NCI-H1417 treated with DMSO at 0.1 percent for 48 hours (cell line): Measurements from ENCODE around the gene IFNG.
A peak's percentile ranks its signal among the peaks of the same experiment; 100 is the strongest.
"Not testable (repeated sequence)": the region's sequence is repeated elsewhere in the genome, so short reads cannot be mapped to it uniquely, and the experiment has no call there.

Source experiments
- DNase-seq: peaks from one replicate; lab custom pipeline; 2025; lab: John Stamatoyannopoulos, UW

IFNG gene

DNA sequence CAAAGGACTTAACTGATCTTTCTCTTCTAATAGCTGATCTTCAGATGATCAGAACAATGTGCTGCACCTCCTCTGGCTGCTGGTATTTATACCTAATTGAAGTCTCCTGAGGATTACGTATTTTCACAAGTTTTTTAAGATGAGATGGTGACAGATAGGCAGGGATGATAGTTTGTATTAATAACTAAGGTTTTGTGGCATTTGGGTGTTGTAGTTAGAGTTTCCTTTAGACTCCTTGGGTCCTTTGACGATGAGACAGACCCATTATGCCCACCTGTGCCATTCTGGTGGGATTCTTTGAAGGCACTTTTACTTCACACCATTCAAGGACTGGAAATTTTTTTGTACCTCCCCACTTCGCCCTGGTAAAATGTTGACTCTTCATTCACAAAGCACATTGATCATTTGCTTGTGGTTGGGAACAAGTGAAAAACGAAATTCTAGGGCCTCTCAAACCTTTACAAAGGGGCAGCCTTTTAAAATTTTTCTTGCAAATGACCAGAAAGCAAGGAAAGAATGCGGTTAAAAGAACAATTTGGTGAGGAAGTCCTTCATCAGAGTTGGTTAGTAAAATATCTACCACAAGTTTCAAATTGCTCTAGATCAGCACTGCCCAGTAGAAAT is at the start of gene IFNG:
TSS of gene IFNG (minus strand) at position 60 of the 624 bp plus-strand sequence. CDS start 125 bp downstream, outside the sequence.
- no peak for DNase-seq

DNA sequence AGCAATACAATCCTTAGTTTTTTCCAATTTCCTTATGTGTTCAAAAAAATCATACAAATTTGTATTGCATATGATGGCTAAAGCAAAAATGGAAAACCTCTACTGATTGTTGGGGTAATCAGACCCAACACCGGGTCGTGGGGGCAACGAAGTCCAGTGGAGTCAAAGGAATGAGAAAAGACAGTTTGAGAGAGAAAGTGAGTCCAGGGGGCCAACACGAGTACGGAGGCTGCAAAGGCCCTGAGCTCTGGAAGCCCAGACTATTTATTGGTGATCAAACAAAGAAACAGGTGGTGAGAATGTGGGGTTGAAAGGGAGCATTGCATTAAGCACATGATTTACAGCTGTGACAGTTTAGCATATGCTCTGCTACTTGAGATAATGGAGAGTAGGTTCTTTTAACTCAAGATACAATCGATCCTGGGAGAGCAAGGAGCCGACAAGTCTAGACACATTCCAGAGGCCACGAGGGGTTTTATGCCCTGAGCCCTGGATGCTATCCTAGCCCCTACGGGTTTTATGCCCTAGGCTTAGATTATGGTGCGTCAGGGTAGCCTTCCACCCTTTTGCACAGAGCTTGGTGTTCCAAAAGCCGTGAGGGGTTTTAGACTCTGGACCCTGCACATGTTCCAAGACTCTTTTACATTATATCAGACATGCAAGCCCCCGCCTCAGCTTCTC is 49.6 kb upstream of the IFNG start:
- not testable (repeated sequence) for DNase-seq

DNA sequence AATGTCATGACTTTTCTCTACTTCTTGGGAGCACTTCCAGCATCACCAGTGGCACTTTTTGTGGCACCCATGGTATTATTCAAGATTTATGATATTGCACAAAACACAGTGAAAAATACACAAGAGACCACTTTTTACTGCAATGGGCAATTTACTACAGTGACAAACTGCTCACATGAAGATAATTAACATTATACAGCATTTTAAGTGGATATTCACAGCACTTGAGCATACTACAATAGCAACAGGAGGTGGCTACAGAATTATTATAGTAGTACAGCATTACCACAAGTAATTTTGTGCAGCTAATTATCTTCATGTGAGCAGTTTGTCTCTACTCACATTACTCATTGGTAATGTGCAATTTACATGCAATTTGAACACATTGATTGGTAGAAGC is 47.7 kb upstream of the IFNG start:
- peak; percentile 90 for DNase-seq

DNA sequence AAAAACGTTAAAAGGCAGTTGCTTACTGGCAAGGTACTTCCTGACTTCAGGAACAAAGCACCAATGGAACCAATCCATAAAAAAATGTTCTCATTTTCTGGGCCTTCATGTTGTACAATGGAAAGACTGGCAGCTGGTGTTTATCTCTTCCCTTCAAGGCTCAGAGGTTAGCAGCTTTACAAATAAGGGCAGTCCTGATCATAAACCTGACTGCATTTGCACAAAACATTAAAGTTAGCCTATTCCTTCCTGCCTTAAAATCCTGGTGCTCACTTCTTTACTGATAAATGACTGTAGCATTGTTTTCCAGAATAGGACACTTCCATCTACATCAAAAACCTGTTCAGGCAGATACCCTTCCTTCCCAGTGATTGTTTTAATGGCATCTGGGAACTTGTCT is 46.9 kb upstream of the IFNG start:
- no peak for DNase-seq

DNA sequence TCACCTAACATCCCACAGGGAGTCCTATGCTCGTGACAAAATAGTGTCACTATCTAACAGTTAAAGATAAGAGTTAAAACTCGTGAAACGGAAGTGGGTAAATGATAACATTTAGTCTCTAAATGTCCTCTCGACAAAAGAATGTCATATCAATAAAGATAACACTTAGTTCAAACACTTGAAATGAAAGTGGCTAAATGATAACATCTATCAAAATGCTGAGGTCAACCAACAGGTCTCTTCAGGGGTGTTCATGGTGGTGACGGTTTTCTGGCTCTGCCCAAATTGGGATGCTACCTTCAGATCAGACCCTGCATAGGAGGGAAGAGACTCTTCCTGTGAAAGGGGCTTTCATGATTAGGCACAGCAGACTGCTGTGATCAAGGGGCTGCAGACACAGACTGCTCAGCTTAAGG is 43.9 kb upstream of the IFNG start:
- no peak for DNase-seq

DNA sequence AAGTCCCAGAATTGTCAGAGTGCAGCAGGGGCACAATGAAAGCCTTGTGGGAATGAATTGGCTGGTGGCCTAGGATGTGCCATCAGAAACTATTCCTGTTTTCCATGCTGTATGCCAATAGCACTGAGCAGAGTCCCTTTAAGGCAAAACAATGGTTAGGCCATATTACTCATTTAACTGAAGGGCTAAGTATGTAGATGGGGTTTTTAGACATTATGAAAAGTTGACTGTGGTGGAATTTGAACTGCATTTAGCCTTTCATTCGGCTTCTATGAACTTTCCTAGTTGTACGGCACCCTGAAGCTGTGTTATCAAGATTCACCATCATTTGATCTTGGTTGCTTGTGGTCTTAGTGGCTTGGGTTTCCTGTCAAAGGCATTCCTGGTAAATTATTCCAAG is 41.3 kb upstream of the IFNG start:
- no peak for DNase-seq

DNA sequence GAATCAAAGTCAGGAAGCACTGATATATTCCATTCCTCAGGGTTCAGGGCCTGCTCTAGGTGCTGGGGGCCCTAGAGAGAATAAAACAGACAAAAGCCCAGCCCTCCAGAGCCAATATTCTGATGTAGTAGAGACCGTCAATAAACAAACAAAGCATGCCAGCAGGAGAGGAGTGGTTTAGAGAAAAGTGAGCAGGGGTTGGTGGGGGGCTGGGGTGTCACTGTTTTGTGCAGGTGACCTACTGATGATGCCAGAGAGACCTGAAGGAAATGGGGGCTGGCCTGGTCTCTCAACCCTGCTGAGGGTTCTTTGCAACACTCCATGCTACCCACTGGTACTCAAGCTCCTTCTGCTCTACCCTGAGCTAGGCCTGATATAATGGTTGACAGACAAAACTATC is 39.6 kb upstream of the IFNG start:
- DNase-seq = no peak

DNA sequence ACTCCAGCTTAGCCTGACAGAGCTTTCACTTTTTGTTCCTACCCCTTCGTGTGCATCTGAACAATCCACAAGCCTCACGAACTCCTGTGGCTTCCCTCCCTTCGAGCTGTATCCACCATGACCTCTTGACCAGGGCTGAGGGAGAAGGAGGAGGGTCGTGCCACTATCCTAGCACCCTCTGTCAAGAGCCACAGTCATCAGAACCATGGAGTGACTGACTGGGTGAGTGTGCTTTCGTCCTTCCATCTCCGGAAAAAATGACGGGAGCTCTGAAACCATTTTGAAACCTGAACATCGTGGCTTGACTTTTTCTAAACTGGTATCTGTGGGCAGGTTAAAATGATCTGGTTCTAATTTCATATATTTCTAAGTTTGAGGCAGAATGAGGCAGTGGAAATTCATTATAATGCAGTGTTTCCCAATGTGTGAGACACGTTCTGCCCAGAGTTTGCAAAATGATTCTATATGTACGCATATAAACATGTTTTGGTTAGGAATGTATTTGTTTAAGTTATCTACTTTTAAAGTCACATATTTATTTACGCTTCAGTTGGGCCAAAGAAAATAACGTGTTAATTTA is 39.1 kb upstream of the IFNG start:
- DNase-seq = no peak

DNA sequence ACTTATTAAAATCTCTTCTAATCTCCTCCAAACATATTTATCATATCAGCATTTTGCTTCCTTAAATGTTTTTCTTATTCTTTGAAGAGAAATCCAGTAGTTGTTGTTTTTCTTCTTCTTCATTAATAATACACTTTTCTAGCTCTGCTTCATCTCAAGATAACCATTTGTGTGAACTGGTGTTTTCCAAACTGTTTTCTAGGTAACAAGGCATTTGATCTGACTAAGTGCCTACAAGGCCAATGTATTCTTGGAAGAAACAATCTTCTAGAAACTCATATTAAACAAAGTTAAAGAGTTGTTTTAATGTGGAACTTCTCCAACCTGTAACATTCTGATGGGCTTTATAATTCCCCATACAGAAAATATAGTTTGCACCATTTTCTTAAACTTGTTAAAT is 30.8 kb upstream of the IFNG start:
- DNase-seq = no peak

DNA sequence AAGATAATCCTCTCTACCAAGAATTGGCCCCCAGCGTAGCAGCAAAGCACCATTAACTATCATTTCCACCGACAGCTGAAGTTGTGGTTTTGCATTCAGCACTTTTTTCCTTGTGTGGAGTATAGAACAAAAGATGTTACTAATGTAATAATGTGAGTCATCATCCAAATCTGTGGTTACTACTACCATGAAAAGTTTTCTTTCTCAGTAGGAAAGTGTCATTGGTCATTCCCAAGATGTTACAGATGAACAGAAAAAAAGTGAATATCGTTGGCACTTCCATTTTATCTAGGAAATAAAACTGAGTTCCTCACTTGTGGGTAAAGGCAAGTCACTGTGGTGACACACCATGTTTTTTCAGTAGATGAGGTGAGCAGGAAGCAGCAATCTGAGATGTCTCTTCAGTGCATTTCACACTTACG is 30.3 kb upstream of the IFNG start:
- no peak for DNase-seq

DNA sequence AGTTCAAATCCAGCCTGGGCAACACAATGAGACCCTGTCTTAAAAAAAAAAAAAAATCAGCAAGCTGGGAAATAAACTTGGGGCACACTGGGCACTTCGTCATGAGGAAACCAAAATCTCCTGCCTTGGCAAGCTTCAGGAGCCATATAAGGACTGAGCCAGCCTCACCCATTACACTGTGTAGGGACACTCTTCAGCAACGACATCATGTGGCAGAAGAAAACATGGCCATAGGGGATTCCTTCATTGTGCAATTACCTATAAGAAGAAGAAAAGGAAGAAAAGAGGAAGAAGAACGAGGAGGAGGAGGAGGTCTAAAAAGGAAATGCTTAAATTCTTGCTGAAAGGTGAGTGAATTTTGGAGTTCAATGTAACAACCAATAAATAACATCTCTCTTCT is 26.1 kb upstream of the IFNG start:
- no peak for DNase-seq

DNA sequence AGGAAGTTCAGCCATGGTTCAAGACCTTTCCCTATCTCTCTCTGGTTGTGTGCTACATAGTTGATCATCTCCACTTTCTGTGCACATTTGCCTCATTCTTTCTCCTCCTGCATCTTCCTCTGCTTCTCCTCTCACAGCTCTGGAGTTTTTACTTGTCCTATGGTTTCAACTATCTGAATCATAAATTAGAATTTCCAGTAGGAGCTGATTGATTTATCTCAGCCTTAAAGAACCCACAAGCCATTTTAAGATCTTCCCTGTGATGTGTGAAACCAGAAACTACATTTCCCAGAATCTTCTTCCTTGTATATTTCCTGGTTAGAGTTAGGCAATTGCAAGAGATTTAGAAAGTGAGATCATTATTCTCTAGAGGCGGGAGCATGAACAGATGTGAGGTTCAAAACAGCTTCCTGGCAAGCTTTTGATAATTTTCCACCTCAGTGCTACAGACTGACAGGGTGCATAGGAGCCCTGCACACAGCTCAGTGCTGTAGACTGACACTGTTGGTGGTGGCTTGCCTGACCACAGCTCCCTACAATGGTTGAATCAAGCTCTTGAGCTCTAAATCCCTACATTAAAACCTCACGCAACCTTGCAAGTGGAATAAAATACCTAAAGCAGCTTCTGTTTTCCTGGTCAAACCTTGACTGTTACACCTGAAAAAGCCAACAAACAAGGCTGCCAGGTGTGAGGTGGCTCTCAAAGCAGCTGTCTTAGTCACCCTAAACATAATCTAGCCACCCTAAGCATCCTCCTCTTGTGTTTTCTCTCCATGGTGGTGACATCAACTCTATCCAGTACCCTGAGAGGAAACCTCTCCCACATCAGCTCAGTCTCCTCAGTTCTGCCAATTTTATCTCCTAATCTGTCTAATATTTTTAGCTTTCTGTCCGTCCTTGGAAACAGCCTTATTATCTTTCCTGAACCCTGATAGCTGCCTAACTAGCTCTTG is 21.5 kb upstream of the IFNG start:
- DNase-seq = no peak

DNA sequence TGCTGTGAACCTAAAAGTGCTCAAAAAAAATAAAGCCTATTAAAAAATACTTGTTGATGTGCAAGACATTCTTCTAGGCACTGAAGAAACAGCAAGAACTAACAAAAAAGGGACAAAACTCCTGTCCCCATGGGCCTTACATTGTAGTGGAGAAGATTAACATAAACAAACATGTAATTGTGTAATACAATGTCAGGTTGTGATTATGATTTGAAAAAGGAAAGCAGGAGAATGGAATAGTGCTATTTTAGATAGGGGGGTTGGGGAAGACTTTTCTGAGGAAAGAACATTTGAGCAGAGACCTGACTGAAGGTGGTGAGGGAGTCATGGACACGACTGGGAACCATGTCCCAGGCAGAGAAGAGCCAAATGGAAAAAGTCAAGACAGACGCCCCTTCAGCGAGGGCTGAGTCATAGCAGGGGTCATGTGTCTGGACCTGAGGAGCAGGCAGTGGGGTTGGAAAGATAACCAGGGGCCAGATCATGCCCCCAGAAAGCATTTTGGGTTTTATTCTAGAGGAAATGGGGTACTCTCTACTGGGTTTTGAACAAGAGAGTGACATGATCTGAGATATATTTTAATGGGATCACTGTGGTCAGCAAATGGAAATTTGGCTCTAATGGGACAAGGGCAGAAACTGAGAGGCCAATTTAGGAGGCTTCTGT is 19.4 kb upstream of the IFNG start:
- no peak for DNase-seq

DNA sequence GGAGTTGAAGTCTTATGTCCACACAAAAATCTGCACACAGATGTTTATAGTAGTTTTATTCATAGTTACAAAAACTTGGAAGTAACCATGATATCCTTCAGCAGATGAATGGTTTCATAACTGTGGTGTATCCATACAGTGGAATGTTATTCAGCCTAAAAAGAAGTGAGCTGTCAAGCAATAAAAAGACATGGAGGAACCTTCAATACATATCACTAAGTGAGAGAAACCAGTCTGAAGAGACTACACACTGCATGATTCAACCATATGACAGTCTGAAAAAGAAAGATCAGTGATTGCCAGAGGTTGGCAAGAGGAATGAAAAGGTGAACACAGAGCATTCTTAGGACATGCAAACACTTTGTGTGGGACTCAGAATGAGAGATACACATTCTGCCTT is 18.6 kb upstream of the IFNG start:
- DNase-seq = no peak

DNA sequence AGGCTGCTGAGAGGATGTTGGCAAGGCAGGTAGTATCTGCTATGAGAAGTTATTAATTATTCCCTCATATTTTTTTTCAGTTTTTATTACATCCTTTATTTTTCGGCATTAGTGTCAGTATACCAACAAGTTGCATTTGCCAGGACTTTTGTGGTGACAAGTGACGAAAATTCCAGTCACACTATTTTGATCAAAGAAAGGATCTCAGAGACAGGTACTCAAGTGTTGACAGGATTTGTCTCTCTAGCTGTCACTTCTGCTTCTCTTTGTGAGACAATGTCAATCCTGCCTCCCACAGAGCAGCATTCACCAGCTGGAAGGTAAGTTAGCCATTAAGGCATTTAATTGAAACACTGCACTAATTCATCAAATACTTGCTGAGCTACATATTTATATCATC is 18.0 kb upstream of the IFNG start:
- no peak for DNase-seq

DNA sequence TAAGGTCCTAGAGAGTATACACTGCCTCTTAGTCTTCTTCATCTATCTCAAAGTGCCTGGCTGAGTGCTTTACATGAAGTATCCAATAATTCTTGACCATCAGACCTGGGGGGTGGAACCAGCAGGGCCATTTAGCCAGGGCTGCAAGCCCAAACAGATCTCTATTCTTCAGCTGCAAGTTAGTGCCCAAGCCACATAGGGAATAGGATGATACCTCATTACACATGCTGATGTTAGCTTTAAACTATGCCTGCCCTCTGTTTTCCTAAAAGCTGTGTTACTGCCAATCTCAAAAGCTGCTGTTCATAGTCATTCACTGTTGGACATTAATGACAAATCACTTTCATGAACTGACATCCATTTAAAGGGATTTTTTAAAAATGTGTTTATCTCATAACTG is 16.7 kb upstream of the IFNG start:
- DNase-seq = no peak

DNA sequence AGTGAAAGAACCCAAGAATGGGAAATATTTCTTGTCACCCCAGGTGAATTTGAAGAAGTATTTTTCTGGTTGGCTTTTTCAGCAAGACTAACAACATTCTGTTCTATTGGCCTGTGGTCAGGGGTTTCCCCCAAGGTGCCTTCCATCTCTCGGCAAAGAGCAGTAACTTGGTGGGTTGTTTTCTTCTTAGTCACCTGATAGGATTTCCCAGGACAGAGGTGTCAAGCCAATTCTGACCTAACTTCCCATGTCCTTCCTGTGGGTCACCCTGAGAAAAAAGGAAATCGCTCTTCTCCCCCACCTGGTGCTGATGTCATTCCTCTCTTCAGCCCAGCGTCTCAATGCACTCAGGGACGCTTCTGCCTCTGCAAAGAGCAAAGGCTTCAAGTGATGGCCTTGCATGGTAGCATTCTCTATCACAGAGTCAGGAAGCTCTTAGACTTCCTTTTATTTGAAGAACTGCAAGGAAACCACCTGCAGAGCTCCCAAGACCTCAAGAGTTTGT is 16.1 kb upstream of the IFNG start:
- no peak for DNase-seq

DNA sequence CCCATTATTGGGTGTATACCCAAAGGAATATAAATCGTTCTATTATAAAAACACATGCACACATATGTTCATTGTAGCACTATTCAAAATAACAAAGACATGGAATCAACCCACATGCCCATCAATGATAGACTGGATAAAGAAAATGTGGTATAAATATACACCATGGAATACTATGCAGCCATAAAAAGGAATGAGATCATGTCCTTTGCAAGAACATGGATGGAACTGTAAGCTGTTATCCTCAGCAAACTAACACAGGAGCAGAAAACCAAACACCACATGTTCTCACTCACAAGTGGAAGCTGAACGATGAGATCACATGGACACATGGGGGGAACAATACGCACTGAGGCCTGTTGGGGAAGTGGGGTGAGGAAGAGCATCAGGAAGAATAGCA is 15.2 kb upstream of the IFNG start:
- not testable (repeated sequence) for DNase-seq

DNA sequence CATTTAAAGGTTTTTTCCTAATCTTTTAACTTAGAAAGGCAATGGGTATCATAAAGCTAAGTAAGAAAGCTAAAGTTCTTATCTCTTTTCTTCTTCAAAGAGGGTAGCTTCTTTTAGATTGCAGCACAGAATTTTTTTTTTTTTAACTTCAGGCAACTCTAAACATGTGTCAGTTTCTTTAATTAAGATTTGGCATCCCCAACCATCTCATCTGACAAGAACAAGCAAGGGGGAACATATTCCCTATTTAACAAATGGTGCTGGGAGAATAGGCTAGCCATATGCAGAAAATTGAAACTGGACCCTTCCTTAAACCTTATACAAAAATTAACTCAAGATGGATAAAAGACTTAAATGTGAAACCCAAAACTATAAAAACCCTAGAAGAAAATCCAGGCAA is 14.3 kb upstream of the IFNG start:
- DNase-seq = no peak

DNA sequence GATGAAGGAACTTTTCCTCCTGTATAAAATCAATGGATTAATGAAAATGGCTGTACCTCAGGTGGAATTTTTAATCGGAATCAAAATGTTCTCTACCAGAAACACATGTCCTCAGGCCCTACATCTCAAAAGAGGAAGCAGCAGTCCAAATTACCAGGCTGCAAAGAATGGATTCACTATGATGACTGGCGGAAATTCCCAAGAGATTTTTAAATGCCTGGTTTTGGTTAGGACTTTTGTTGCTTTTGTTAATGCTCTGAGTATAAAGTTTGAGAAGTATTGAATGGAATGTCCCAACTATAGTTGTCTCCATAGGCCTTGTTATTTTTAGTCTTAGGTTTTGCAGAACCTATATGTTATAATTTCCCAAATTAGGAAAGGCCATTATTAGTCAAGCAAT is 11.2 kb upstream of the IFNG start:
- DNase-seq = no peak

DNA sequence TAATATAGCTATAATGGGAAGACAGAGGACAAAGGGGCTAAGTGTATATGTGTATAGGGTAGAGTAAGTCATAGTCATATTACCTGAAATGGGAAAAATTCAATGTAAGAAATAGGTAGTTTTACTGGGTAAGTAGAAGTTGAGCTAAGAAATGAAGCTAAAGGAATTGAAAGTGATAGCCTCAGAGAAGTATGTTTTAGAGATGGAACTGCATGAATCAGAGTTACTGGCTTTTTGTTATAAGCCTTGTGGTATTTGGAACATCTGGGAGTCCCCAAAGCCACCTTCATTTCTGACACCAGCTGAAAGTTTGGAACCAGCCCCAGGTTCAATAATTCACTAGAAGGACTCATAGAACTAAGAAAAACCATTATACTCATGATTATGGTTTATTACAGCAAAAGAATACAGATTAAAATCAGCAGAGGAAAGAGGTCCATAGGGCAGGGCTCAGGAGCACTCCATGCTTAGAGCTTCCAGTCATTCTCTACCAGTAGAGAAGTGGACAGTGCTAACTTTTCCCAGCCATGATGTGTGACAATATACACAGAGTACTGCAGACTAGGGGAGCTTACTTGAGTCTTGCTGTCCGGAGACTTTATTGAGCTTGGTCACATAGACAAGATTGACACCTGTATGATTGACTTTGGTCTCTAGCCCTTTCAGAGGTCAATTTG is 9.8 kb upstream of the IFNG start:
- DNase-seq = no peak
